ENCODE measurements around the gene CBX5. TPM values are rescaled to one million over a fixed set of nuclear protein-coding genes. Genes with fewer than 3 reads are reported as not detected.

The CBX5 gene
- total and polyA plus RNA-seq, 9 of the 15 experiments (the other 6 are each of a cell fraction or from before 2014, with no cell fraction given) = 32.6 to 102 (median 59.2) TPM

DNA sequence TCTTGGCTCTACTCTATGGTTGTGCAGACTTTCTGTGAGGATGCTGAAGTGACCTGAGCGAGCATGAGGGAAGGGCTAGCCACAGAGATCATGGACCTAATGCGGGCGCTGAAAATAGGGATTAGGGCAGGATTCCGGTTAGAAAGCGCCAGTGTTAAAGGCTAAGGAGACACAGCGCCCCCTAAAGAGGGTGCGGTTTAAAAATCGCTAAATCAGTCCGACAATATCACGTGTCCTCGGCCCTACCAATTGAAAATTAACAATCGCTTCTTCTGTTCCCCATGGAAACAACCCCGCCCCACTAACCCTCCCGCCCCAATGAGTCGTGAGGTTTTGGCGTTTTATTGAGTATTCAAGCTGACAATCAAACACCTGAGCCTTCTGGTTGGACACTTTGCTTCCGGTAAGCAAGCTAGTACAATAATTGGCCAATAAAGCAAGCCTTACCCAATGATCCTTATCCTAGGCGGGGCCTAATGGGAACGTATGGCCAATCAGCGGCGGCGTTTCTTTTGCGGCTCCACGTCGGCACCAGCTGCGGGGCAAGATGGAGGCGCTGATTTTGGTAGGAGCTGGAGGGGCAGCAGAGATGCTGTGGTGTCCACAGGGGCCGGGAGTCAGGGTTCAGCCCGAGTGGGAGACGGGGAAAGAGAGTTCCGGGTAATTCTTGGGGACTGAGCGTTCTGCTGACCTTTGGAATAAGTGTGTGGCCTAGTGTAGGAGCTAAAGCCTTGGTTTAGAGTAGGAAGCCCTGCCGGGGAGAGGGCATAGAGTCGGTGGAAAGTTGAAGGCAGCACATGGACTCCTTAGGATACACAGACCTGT, 44.9 kb upstream of the CBX5 start, which contains the start of gene COPZ1 (continued):
- TF ChIP-seq, protein P1, sequence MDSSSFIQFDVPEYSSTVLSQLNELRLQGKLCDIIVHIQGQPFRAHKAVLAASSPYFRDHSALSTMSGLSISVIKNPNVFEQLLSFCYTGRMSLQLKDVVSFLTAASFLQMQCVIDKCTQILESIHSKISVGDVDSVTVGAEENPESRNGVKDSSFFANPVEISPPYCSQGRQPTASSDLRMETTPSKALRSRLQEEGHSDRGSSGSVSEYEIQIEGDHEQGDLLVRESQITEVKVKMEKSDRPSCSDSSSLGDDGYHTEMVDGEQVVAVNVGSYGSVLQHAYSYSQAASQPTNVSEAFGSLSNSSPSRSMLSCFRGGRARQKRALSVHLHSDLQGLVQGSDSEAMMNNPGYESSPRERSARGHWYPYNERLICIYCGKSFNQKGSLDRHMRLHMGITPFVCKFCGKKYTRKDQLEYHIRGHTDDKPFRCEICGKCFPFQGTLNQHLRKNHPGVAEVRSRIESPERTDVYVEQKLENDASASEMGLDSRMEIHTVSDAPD (CRISPR knock-in tag; IDR thresholded peaks at IDR 0.05) = no peak
- TF ChIP-seq OTX1 (CRISPR knock-in tag; IDR thresholded peaks at IDR 0.05) = peak; percentile 93
- peak; percentile 80 for TF ChIP-seq C11orf30 (IDR thresholded peaks at IDR 0.05; ENCODE audit: low read depth)
- TF ChIP-seq HLTF (IDR thresholded peaks at IDR 0.05) = peak; percentile 62; the same call in 1 of the 2 replicates
- no peak for TF ChIP-seq HNRNPH1 (optimal IDR thresholded peaks at IDR 0.05; ENCODE audit: low read depth, low read length)
- TF ChIP-seq SIN3A (IDR thresholded peaks at IDR 0.05; ENCODE audit: borderline replicate concordance in 2 of 2, control insufficient read depth in 1 of 2, low read depth in 2 of 2, low read length in 2 of 2) = peak; percentile 58 to 82; a peak in 2 of 4 replicates
- TF ChIP-seq, protein P2, sequence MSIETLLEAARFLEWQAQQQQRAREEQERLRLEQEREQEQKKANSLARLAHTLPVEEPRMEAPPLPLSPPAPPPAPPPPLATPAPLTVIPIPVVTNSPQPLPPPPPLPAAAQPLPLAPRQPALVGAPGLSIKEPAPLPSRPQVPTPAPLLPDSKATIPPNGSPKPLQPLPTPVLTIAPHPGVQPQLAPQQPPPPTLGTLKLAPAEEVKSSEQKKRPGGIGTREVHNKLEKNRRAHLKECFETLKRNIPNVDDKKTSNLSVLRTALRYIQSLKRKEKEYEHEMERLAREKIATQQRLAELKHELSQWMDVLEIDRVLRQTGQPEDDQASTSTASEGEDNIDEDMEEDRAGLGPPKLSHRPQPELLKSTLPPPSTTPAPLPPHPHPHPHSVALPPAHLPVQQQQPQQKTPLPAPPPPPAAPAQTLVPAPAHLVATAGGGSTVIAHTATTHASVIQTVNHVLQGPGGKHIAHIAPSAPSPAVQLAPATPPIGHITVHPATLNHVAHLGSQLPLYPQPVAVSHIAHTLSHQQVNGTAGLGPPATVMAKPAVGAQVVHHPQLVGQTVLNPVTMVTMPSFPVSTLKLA (conservative IDR thresholded peaks at IDR 0.05) = peak; percentile 47 to 57; a peak in 3 of 4 replicates
- no peak for TF ChIP-seq ZNF354B (CRISPR knock-in tag; IDR thresholded peaks at IDR 0.05)
- TF ChIP-seq, protein P3, sequence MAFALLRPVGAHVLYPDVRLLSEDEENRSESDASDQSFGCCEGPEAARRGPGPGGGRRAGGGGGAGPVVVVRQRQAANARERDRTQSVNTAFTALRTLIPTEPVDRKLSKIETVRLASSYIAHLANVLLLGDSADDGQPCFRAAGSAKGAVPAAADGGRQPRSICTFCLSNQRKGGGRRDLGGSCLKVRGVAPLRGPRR (CRISPR knock-in tag; IDR thresholded peaks at IDR 0.05) = peak; percentile 52; the same call in 1 of the 2 replicates
- TF ChIP-seq CC2D1A (IDR thresholded peaks at IDR 0.05) = peak; percentile 56
- TF ChIP-seq ZFPM2 (CRISPR knock-in tag; IDR thresholded peaks at IDR 0.05) = no peak
- TF ChIP-seq NUFIP1 (IDR thresholded peaks at IDR 0.05; ENCODE audit: partially characterized antibody) = no peak
- peak; percentile 81; the same call in 1 of the 2 replicates for TF ChIP-seq ELF4 (CRISPR knock-in tag; IDR thresholded peaks at IDR 0.05)
- 0 out of 2 replicates have a peak, but pooled peaks have one; percentile 27 for TF ChIP-seq ZNF436 (CRISPR knock-in tag; IDR thresholded peaks at IDR 0.05)
- TF ChIP-seq KDM5B (IDR thresholded peaks at IDR 0.05; ENCODE audit: insufficient replicate concordance, low read depth, low read length) = peak; percentile 95
- peak; percentile 86; the same call in 1 of the 2 replicates for TF ChIP-seq FOXK1 (CRISPR knock-in tag; IDR thresholded peaks at IDR 0.05; ENCODE audit: borderline replicate concordance)
- no peak; the same call in 1 of the 2 replicates for TF ChIP-seq KAT7 (CRISPR knock-in tag; IDR thresholded peaks at IDR 0.05; ENCODE audit: borderline replicate concordance)
- peak; percentile 98 for TF ChIP-seq TAF7 (tag; IDR thresholded peaks at IDR 0.05)
- no peak for TF ChIP-seq STAT5B (CRISPR knock-in tag; IDR thresholded peaks at IDR 0.05)
- TF ChIP-seq NFIC (IDR thresholded peaks at IDR 0.05) = peak; percentile 55
- TF ChIP-seq, protein P4, sequence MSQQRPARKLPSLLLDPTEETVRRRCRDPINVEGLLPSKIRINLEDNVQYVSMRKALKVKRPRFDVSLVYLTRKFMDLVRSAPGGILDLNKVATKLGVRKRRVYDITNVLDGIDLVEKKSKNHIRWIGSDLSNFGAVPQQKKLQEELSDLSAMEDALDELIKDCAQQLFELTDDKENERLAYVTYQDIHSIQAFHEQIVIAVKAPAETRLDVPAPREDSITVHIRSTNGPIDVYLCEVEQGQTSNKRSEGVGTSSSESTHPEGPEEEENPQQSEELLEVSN (IDR thresholded peaks at IDR 0.05; ENCODE audit: borderline replicate concordance in 1 of 2, extremely low read depth in 1 of 2, insufficient read depth in 1 of 2, insufficient read length in 1 of 2, low read depth in 1 of 2, low read length in 1 of 2, poor library complexity in 1 of 2, severe bottlenecking in 1 of 2) = peak; percentile 11 to 16
- TF ChIP-seq MIER1 (IDR thresholded peaks at IDR 0.05; ENCODE audit: low read depth) = no peak
- TF ChIP-seq FOXP1 (CRISPR knock-in tag; IDR thresholded peaks at IDR 0.05) = peak; percentile 64; the same call in 1 of the 2 replicates
